OCI-LY7 (cell line): ENCODE measurements around the gene LIN52. TPM values are rescaled to one million over a fixed set of nuclear protein-coding genes. Genes with fewer than 3 reads are reported as not detected.

Source experiments
- BruUV-seq: library from RNA; stranded (reverse); fragments of 400-500 nt; replicated peaks from 2 replicates; lab custom pipeline; 2021; lab: Mats Ljungman, UMichigan
- CTCF ChIA-PET: fragments of 300-600 bp; sonication (Branson Sonifier 250); formaldehyde crosslinking; loops from one replicate; lab custom pipeline; 2022; ENCODE audit warnings: antibody characterized with exemption; ENCODE audit not compliant: unreplicated experiment; lab: Charles Lee
- POLR2A ChIA-PET: fragments of 300-600 bp; sonication (Branson Sonifier 250); formaldehyde crosslinking; loops from one replicate; lab custom pipeline; 2022; ENCODE audit warnings: antibody characterized with exemption; lab: Charles Lee
- DNase-seq: peaks from one replicate; pipeline ENCODE4 v3.0.0-alpha.2; 2015; ENCODE audit warnings: low spot score
- H2AFZ ChIP-seq: fragments of 200-600 bp; sonication (generic), shearing (Covaris generic); 2 replicates; pipeline ENCODE4 v1.6.1; 2014; ENCODE audit warnings: mild to moderate bottlenecking, antibody characterized with exemption, low read length, moderate library complexity
- H3K27ac ChIP-seq: fragments of 200-600 bp; sonication (generic); 2 replicates; pipeline ENCODE4 v1.5.1; 2014; ENCODE audit warnings: mixed run types, low read depth, mild to moderate bottlenecking, moderate library complexity, low read length, inconsistent platforms; ENCODE audit not compliant: poor library complexity, severe bottlenecking
- H3K36me3 ChIP-seq: fragments of 200-600 bp; sonication (generic); 2 replicates; pipeline ENCODE4 v1.6.1; 2014; ENCODE audit warnings: mild to moderate bottlenecking, antibody characterized with exemption, low read length, moderate library complexity, mixed read lengths; ENCODE audit not compliant: insufficient read depth
- H3K4me1 ChIP-seq: fragments of 200-600 bp; sonication (generic); 2 replicates; pipeline ENCODE4 v1.5.1; 2014; ENCODE audit warnings: mild to moderate bottlenecking, low read length; ENCODE audit not compliant: insufficient read depth, poor library complexity, severe bottlenecking
- H3K4me2 ChIP-seq: fragments of 200-600 bp; sonication (generic); 2 replicates; pipeline ENCODE4 v1.6.1; 2014; ENCODE audit warnings: mild to moderate bottlenecking, low read length
- H3K4me3 ChIP-seq: fragments of 200-600 bp; sonication (generic); 2 replicates; pipeline ENCODE4 v1.5.1; 2014; ENCODE audit warnings: mild to moderate bottlenecking, low read depth, low read length; ENCODE audit not compliant: poor library complexity, severe bottlenecking
- H3K79me2 ChIP-seq: fragments of 200-600 bp; sonication (generic); 2 replicates; pipeline ENCODE4 v1.6.1; 2016; ENCODE audit warnings: low read depth, mild to moderate bottlenecking, low read length, moderate library complexity, mixed read lengths; ENCODE audit not compliant: insufficient read depth
- H3K9me2 ChIP-seq: fragments of 200-600 bp; sonication (generic); 2 replicates; pipeline ENCODE4 v1.6.1; 2016; ENCODE audit warnings: mild to moderate bottlenecking, low read length, mixed read lengths; ENCODE audit not compliant: insufficient read depth
- H3K9me3 ChIP-seq: fragments of 200-600 bp; sonication (generic); 2 replicates; pipeline ENCODE4 v1.6.1; 2014; ENCODE audit warnings: mild to moderate bottlenecking, mixed run types, low read length, mixed read lengths
- H4K20me1 ChIP-seq: fragments of 200-600 bp; sonication (generic); 2 replicates; pipeline ENCODE4 v1.6.1; 2014; ENCODE audit warnings: mild to moderate bottlenecking, antibody characterized with exemption, low read length, moderate library complexity, mixed read lengths; ENCODE audit not compliant: insufficient read depth
- CTCF ChIP-seq: fragments of 200-600 bp; sonication (generic); conservative IDR thresholded peaks from 2 replicates; pipeline ENCODE4 v1.5.1; 2014; ENCODE audit warnings: mild to moderate bottlenecking, antibody characterized with exemption, low read length, moderate library complexity, mixed read lengths
- EZH2phosphoT487 ChIP-seq: fragments of 200-600 bp; sonication (generic); IDR thresholded peaks from 2 replicates; pipeline ENCODE4 v1.6.1; 2018; ENCODE audit warnings: low read depth, borderline replicate concordance, mild to moderate bottlenecking, mixed run types, antibody characterized with exemption, low read length, moderate library complexity, mixed read lengths
- intact Hi-C: fragments of 100-400 bp; cut with micrococcal nuclease; formaldehyde crosslinking; loops from one replicate; pipeline ENCODE4 v1.10.0; 2022; ENCODE audit not compliant: unreplicated experiment
- total RNA-seq, 2 experiments: library from RNA; depleted of rRNA in 1 of 2; stranded (reverse); fragments of >200 nt in 1 of 2; shearing (Covaris generic) in 1 of 2; gene quantifications; 2 replicates each; pipeline ENCODE4 v1.2.3, GENCODE V29; 2014 to 2022

LIN52 gene
- total RNA-seq, 2 experiments from 2014 or later, result 9.8 to 18.0 TPM

GRCh38 chr14:74241652-74242017 lies 156.9 kb downstream of the LIN52 start:
- Histone ChIP-seq H3K79me2 (no peaks in the 10 kb centered on the region), H3K9me2 (no peaks in the 10 kb centered on the region), H3K36me3 (no peaks in the 10 kb centered on the region), H2AFZ (no peak overlapping the region), H3K4me3 (no peak overlapping the region), H3K27ac (no peak overlapping the region), H3K4me2 (no peak overlapping the region), H3K9me3 (no peaks in the 10 kb centered on the region), H4K20me1 (no peaks in the 10 kb centered on the region), H3K4me1 (no peaks in the 10 kb centered on the region)
- CTCF ChIA-PET, result no interaction called here
- intact Hi-C loops, result no loop called here
- POLR2A ChIA-PET, result interaction anchor here (0.6 kb wide), 1 partner anchor 8 kb away, joined by 4 read pairs; no protein-coding TSS in a partner anchor
- DNase-seq, result no peak
- TF ChIP-seq EZH2phosphoT487 (no peak), CTCF (no peak)
- BruUV-seq, result no TSS peak

- Histone ChIP-seq H3K27ac (no peak overlapping the region), H2AFZ (no peak overlapping the region), H3K4me2 (no peak overlapping the region), H3K79me2 (no peaks in the 10 kb centered on the region), H3K36me3 (no peaks in the 10 kb centered on the region), H3K4me3 (no peak overlapping the region), H3K9me3 (no peaks in the 10 kb centered on the region), H3K4me1 (peaks cover under 1% of the 10 kb centered on the region), H3K9me2 (no peaks in the 10 kb centered on the region), H4K20me1 (no peaks in the 10 kb centered on the region)
- ChIA-PET CTCF (no interaction called here), POLR2A (interaction anchor here (0.6 to 0.7 kb wide), 2 partner anchors 9 to 51 kb away, joined by 3 to 4 read pairs; no protein-coding TSS in a partner anchor)
- BruUV-seq, result no TSS peak
- intact Hi-C loops, result no loop called here
- TF ChIP-seq EZH2phosphoT487 (no peak; the same call in 1 of the 2 replicates), CTCF (no peak)
- DNase-seq, result no peak
Observed at GRCh38 chr14:74242021-74242779, 157.4 kb downstream of the LIN52 start.

- Histone ChIP-seq H3K9me2 (no peaks in the 10 kb centered on the region), H4K20me1 (no peaks in the 10 kb centered on the region), H3K4me3 (no peak overlapping the region), H2AFZ (no peak overlapping the region), H3K27ac (no peak overlapping the region), H3K4me2 (no peak overlapping the region), H3K9me3 (no peaks in the 10 kb centered on the region), H3K79me2 (no peaks in the 10 kb centered on the region), H3K4me1 (peaks cover 6% of the 10 kb centered on the region), H3K36me3 (no peaks in the 10 kb centered on the region)
- intact Hi-C loops, result no loop called here
- ChIA-PET CTCF (no interaction called here), POLR2A (no interaction called here)
- BruUV-seq, result no TSS peak
- TF ChIP-seq CTCF, result no peak
- TF ChIP-seq EZH2phosphoT487, result no peak
- no peak for DNase-seq
Observed at GRCh38 chr14:74242780-74243042, 158.0 kb downstream of the LIN52 start.
